ENCODE measurements around the gene STXBP6. TPM values are rescaled to one million over a fixed set of nuclear protein-coding genes. Genes with fewer than 3 reads are reported as not detected.
A peak's percentile ranks its signal among the peaks of the same experiment; 100 is the strongest.

STXBP6 gene
- total RNA-seq, 1 experiment from 2014 or later = 16.0 TPM

GRCh38 chr14:24834956-24835355, 215.0 kb downstream of the STXBP6 start:
- no peak for DNase-seq (ENCODE audit: low read depth)

- no peak for DNase-seq (ENCODE audit: low read depth)
These were observed 216.6 kb downstream of the STXBP6 start for GRCh38 chr14:24833385-24833784.

- no peak for DNase-seq (ENCODE audit: low read depth)
These were observed 218.3 kb downstream of the STXBP6 start for GRCh38 chr14:24831677-24832076.

GRCh38 chr14:24829862-24830261, 220.1 kb downstream of the STXBP6 start:
- DNase-seq (ENCODE audit: low read depth) = no peak

GRCh38 chr14:24828486-24828885, 221.5 kb downstream of the STXBP6 start:
- DNase-seq (ENCODE audit: low read depth) = no peak

GRCh38 chr14:24826390-24826789, 223.6 kb downstream of the STXBP6 start:
- no peak for DNase-seq (ENCODE audit: low read depth)

GRCh38 chr14:24820616-24821015, 229.3 kb downstream of the STXBP6 start:
- no peak for DNase-seq (ENCODE audit: low read depth)

- no peak for DNase-seq (ENCODE audit: low read depth)
These were observed 231.1 kb downstream of the STXBP6 start for GRCh38 chr14:24818823-24819341.

- no peak for DNase-seq (ENCODE audit: low read depth)
These were observed 231.7 kb downstream of the STXBP6 start for GRCh38 chr14:24818058-24818822.

- peak; percentile 29 for DNase-seq (ENCODE audit: low read depth)
These were observed 232.5 kb downstream of the STXBP6 start for GRCh38 chr14:24817212-24818057.

- no peak for DNase-seq (ENCODE audit: low read depth)
These were observed 233.1 kb downstream of the STXBP6 start for GRCh38 chr14:24816929-24817211.

GRCh38 chr14:24816011-24816928, 233.7 kb downstream of the STXBP6 start:
- no peak for DNase-seq (ENCODE audit: low read depth)

- no peak for DNase-seq (ENCODE audit: low read depth)
These were observed 234.4 kb downstream of the STXBP6 start for GRCh38 chr14:24815543-24815942.

GRCh38 chr14:24814944-24815343, 235.0 kb downstream of the STXBP6 start:
- no peak for DNase-seq (ENCODE audit: low read depth)

- DNase-seq (ENCODE audit: low read depth) = no peak
These were observed 235.6 kb downstream of the STXBP6 start for GRCh38 chr14:24814346-24814745.

GRCh38 chr14:24813819-24814259, 236.1 kb downstream of the STXBP6 start:
- DNase-seq (ENCODE audit: low read depth) = no peak

GRCh38 chr14:24813089-24813815, 236.7 kb downstream of the STXBP6 start:
- no peak for DNase-seq (ENCODE audit: low read depth)

GRCh38 chr14:24809135-24809534, 240.8 kb downstream of the STXBP6 start:
- no peak for DNase-seq (ENCODE audit: low read depth)

GRCh38 chr14:24808412-24808811, 241.5 kb downstream of the STXBP6 start:
- DNase-seq (ENCODE audit: low read depth) = no peak

GRCh38 chr14:24806061-24806678, 243.8 kb downstream of the STXBP6 start:
- DNase-seq (ENCODE audit: low read depth) = peak; percentile 51

Measured in HT1080 (cell line).